GM21515 (cell line): ENCODE data around the gene ANKRD52.
A peak's percentile ranks its signal among the peaks of the same experiment; 100 is the strongest.

Experiments used
- ATAC-seq: cut with Tn5 transposase; IDR thresholded peaks from one replicate; pipeline ENCODE4 v1.9.1; 2021; ENCODE audit not compliant: unreplicated experiment

The ANKRD52 gene

GRCh38 chr12:56242986-56243385 is 15.2 kb downstream of the ANKRD52 start:
- no peak for ATAC-seq

- ATAC-seq, result no peak
These were observed 16.5 kb downstream of the ANKRD52 start for GRCh38 chr12:56241424-56242303.

GRCh38 chr12:56237552-56237951 is 20.6 kb downstream of the ANKRD52 start:
- ATAC-seq, result no peak

- ATAC-seq, result no peak
These were observed 21.2 kb downstream of the ANKRD52 start for GRCh38 chr12:56236985-56237384.

GRCh38 chr12:56236091-56236490 is 22.1 kb downstream of the ANKRD52 start:
- no peak for ATAC-seq

DNA sequence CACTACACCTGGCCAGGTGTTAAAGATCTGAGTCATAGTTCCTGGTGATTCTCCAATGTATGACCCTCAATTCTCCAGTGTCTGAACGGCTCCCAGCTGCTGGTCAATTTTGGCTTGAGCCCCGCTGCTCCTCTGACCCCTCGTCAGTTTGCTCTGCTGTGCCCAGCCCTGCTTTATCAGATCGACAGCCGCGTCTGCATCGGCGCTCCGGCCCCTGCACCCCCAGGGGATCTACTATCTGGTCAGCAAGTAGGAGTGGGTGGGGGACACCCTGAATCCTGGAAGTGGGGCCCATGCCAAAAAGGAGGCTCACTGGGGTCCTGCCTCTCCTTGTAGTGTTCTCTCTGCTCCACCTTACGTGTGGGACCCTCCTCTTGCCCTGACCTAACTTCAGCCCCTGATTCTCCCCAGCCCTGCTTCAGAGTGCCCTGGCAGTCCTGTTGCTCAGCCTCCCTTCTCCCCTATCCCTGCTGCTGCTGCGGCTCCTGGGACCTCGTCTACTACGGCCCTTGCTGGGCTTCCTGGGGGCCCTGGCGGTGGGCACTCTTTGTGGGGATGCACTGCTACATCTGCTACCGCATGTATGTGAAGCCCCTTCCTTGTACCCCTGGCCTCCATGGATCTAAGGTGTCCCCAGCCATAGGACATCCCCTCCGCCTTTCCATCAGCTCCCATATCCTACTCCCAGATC is 23.3 kb downstream of the ANKRD52 start:
- ATAC-seq, result no peak

- no peak for ATAC-seq
These were observed 27.0 kb downstream of the ANKRD52 start for GRCh38 chr12:56231184-56231582.

DNA sequence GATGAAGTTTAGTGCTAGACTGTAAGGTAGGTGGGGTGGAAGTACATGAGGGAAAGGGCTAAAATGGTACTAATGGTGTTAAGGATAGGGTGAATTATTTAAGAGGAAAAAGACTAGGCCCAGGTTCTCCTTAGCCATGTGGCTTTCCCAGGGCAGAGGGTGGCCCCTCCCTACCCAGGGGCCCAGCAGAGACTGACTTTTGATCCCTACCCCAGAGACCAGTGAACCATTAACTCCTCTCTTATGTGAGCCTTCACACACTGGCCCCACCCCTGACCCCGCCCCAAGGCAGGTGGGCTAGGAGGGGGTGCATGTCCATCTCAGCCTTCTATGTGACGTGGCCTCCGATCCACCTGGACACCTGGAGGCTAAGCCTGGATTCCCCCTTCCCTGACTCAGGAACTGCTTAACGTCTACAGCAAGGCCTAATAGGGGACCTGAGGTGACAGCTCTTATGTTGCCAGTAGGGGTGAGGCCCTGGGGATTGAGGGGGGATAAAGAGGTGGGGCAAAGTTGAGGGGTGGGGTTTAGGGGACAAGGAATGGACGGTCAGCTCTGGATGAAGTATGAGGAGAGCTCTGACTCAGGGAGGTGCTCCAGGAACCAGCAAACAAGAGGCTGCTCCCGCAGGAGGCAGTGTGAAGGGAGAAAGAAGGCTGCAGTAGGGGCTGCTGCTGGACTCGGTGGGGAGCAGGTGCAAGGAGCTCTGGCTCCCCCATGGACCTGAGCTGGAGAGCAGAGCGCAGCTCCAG is 27.6 kb downstream of the ANKRD52 start:
- no peak for ATAC-seq

DNA sequence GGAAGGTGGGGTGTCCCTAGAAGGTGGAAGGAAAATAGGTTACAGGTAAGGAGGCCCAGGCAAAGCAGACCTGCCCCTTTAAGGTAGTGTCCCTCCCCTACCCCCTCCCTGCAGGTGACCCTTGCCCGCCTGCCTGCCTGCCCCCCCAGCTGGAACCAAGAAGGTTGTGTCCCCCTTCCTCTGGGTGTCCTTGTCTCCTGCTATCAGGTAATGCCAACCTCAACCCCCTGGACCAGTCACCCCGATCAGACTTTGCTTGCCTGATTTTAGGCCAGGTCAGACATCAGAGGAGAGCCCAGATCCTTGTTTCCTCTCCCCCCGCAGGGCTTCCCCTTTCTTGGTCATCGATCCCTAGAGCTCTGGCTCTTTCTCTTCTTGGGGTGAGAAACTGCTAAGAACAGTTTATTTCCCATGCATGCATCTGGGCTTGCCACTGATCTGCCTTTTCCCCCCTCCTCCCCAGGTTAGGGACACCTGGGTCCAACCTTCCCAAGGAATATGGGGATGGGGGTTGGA is 28.2 kb downstream of the ANKRD52 start, which contains the start of gene SLC39A5:
Gene SLC39A5, plus strand, starts transcription at position 136 of the 516 bp plus-strand sequence. CDS start 1,224 bp downstream, outside the sequence.
- no peak for ATAC-seq

- ATAC-seq, result no peak
These were observed 29.1 kb downstream of the ANKRD52 start for GRCh38 chr12:56229082-56229481.

DNA sequence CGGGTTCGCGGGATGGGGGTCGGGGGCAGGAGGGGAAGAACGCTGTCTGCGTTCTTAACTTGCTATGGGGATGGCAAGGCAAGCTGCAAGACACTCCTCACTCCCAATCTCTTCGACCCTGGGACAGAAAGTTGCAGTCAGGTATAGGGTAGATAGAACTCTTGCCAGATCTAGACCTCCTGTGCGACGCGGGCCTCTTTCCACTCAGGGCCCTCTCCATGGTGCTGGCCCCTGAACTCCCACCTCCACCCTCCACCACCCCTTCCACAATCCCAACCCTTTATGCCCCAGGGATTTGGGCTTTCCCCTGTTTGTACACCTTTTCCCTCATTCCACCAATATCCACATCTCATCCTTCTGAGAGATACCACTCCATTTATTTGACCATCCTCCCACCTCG is 33.2 kb downstream of the ANKRD52 start:
- no peak for ATAC-seq

DNA sequence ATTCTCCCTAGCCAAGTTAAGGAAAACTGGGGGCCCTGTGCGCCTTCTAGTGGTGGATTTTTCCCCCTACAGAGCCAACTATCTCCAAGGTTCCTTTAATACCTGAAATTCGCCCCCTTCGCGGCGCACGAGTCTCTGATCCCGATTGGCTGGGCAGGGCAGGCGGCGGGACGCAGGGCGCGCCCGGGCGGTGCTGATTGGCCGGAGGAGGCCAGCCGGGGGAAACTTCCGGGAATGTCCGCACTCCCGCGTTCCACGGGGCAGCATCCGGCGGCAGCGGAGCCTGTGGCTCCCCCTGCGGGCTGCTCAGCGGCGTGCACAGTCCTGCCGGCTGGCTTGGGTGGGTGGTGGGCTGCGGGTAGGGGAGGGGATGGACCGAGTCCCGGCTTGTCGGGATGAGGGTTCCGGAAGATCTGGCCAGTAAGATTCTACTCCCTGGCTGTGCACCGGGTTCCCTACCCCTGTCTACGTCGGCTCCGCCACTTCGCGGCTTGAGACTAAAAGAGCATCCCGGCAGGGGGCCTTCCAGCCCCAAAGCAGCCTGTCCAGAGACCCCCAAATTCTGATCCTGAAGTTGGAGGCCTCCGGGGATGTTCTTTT is 34.0 kb downstream of the ANKRD52 start, which contains the start of gene NABP2:
Gene NABP2, plus strand, starts transcription at position 241 of the 600 bp plus-strand sequence. CDS start 515 bp downstream, outside the sequence.
- ATAC-seq, result peak; percentile 75

DNA sequence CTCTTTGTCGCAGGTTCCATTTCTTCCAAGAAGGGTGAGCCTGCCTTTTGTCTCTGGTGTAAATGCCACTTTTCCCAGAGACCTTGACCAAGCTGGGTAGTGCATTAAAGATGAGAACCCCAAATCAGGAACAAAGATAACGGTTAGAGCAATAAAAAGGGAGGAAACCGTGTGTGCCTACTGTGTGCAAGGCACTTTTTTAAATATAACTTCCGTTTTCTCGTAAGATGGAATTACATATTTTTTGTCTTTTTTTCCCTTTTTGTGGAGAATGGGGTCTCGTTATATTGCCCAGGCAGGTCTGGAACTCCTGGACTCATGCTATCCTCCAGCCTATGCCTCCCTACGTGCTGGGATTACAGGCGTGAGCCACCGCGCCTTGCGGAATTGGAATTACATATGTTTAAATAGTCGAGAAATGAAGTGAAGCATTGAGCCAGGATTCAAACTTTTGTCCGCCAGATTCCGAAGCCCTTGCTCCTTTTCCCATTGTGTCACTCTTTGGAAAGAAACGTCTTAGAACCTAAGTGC is 34.5 kb downstream of the ANKRD52 start:
- no peak for ATAC-seq

- no peak for ATAC-seq
These were observed 35.7 kb downstream of the ANKRD52 start for GRCh38 chr12:56222531-56222895.

- peak; percentile 76 for ATAC-seq
These were observed 36.2 kb downstream of the ANKRD52 start, which contains the start of gene RNF41 for GRCh38 chr12:56221757-56222530. Gene RNF41 (minus strand): TSS chr12:56221922. CDS start chr12:56214047, 7,875 bp downstream.

GRCh38 chr12:56221232-56221756 is 36.9 kb downstream of the ANKRD52 start:
- peak; percentile 17 for ATAC-seq

DNA sequence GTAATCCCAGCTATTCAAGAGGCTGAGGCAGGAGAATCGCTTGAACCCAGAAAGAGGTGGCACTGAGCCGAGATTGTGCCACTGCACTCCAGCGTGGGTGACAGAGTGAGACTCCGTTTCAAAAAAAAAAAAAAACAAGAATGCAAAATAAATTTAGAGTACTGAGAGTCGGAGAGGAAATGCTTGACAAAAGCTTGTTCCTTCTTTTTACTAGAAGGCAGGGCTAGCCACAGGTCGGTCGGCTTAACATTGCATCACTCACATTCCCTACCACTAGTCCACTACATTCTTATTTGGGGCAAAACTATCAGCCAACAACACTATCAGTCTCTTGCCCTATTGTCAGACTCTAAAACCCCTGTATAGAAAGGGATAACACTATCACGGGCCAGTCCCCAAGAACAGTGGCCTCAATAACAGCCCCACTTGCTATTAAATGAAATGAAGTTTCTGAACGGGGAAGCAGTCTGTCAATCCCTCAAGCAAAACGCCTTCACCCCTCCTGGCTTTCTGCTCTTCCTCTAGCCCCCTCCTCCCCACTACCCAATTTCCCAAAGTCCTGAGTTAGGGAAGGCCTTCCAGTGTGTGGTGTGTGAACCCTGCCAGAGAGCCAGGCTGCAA is 37.5 kb downstream of the ANKRD52 start:
- ATAC-seq, result no peak

- no peak for ATAC-seq
These were observed 38.3 kb downstream of the ANKRD52 start for GRCh38 chr12:56219840-56220239.

- no peak for ATAC-seq
These were observed 41.7 kb downstream of the ANKRD52 start for GRCh38 chr12:56216461-56216860.
